Vagina (tissue), 2 donors: Measurements from ENCODE around the gene ITIH5. TPM values are rescaled to one million over a fixed set of nuclear protein-coding genes. Genes with fewer than 3 reads are reported as not detected.

ENCODE experiments used
- DNase-seq, 2 donors: peaks; one replicate each; pipeline ENCODE4 v3.0.0-alpha.2; 2017; ENCODE audit errors: extremely low spot score in 2 of 2
- H3K27ac ChIP-seq: fragments of 200-600 bp; sonication (generic); one replicate; pipeline ENCODE4 v1.5.1; 2019
- H3K27me3 ChIP-seq: fragments of 200-600 bp; sonication (generic); one replicate; pipeline ENCODE4 v1.5.1; 2019
- H3K36me3 ChIP-seq, 2 donors: fragments of 200-600 bp; sonication (generic); one replicate each; pipeline ENCODE4 v1.5.1; 2017 to 2019
- H3K4me1 ChIP-seq: fragments of 200-600 bp; sonication (generic); one replicate; pipeline ENCODE4 v1.5.1; 2019
- H3K4me3 ChIP-seq, 2 donors: fragments of 200-600 bp; sonication (generic); 1 replicate in 1 of 2; 2 replicates in 1 of 2; pipeline ENCODE4 v1.5.1; 2016 to 2019
- H3K9me3 ChIP-seq: fragments of 200-600 bp; sonication (generic); one replicate; pipeline ENCODE4 v1.5.1; 2019
- CTCF ChIP-seq, 3 experiments: fragments of 450-650 bp in 2 of 3; fragments of 200-600 bp in 1 of 3; sonication (generic) in 1 of 3; IDR thresholded peaks; one replicate each; pipeline ENCODE4 v1.5.1; 2017 to 2019; ENCODE audit warnings: antibody characterized with exemption in 3 of 3, mild to moderate bottlenecking in 2 of 3, moderate library complexity in 2 of 3
- POLR2A ChIP-seq, 2 donors: fragments of 450-650 bp; IDR thresholded peaks; one replicate each; pipeline ENCODE4 v1.6.1; 2017; ENCODE audit warnings: antibody characterized with exemption in 2 of 2, mild to moderate bottlenecking in 2 of 2, moderate library complexity in 2 of 2
- POLR2AphosphoS5 ChIP-seq, 2 donors: sonication (generic); formaldehyde crosslinking; IDR thresholded peaks; one replicate each; pipeline ENCODE4 v1.9.0; 2017; ENCODE audit warnings: antibody characterized with exemption in 2 of 2, mild to moderate bottlenecking in 2 of 2, low read depth in 1 of 2; ENCODE audit not compliant: insufficient read depth in 1 of 2
- intact Hi-C: fragments of 100-400 bp; cut with DNase I; formaldehyde crosslinking; loops from one replicate; pipeline ENCODE4 v1.15.1; 2023
- total RNA-seq: library from RNA; depleted of rRNA; stranded (reverse); fragments of >200 nt; gene quantifications from one replicate; pipeline ENCODE4 v1.2.3, GENCODE V29; 2016

Gene ITIH5
- total RNA-seq, 1 donor from 2014 or later = 20.4 TPM

DNA sequence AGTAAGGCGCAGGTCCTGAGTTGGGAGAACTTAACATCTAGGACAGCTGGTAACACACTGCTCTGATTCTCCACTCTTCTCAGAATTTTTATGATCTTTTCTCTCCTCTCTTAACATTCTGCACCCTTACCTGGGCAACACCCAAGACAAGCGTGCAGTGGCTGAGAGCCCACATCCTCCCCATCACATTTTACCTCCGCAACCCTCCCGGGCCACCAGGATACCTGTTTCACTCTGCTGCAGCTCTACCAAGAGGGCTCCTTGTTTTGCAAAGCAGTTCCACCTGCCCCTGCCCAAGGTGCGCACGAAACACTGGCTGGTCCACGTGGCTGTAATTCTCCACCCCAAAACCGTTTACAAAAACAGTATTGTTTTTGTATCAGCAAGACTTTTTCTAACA lies 81.5 kb downstream of the ITIH5 start:
- intact Hi-C loops = no loop called here

GRCh38 chr10:7583626-7584025 lies 83.1 kb downstream of the ITIH5 start:
- no peak for DNase-seq
- Histone ChIP-seq H3K27me3 (no peaks in the 10 kb centered on the region), H3K4me3 (no peak overlapping the region), H3K36me3 (no peaks in the 10 kb centered on the region), H3K4me1 (no peaks in the 10 kb centered on the region), H3K27ac (no peak overlapping the region), H3K9me3 (no peaks in the 10 kb centered on the region)
- TF ChIP-seq POLR2AphosphoS5 (IDR thresholded peaks at IDR 0.05; ENCODE audit: insufficient read depth in 1 of 2, low read depth in 1 of 2) = no peak
- no peak for TF ChIP-seq CTCF (IDR thresholded peaks at IDR 0.05)
- TF ChIP-seq POLR2A (IDR thresholded peaks at IDR 0.05) = no peak
- intact Hi-C loops = no loop called here

More for the DNA sequence above, 81.5 kb downstream of the ITIH5 start:
- no peaks in the 10 kb centered on the region for H3K36me3 ChIP-seq
- no peak overlapping the region for H3K27ac ChIP-seq
- H3K27me3 ChIP-seq = no peaks in the 10 kb centered on the region
- H3K4me3 ChIP-seq = no peak overlapping the region
- DNase-seq = no peak
- TF ChIP-seq POLR2AphosphoS5 (IDR thresholded peaks at IDR 0.05; ENCODE audit: insufficient read depth in 1 of 2, low read depth in 1 of 2) (no peak), POLR2A (IDR thresholded peaks at IDR 0.05) (no peak), CTCF (IDR thresholded peaks at IDR 0.05) (no peak)
- no peaks in the 10 kb centered on the region for H3K4me1 ChIP-seq
- no peaks in the 10 kb centered on the region for H3K9me3 ChIP-seq

GRCh38 chr10:7580520-7580919 lies 86.2 kb downstream of the ITIH5 start:
- no peak for TF ChIP-seq POLR2AphosphoS5 (IDR thresholded peaks at IDR 0.05; ENCODE audit: insufficient read depth in 1 of 2, low read depth in 1 of 2)
- TF ChIP-seq CTCF (IDR thresholded peaks at IDR 0.05) = no peak
- no peak for TF ChIP-seq POLR2A (IDR thresholded peaks at IDR 0.05)

GRCh38 chr10:7579681-7580080 lies 87.1 kb downstream of the ITIH5 start:
- no peaks in the 10 kb centered on the region for H3K4me1 ChIP-seq
- H3K27me3 ChIP-seq = no peaks in the 10 kb centered on the region
- no peaks in the 10 kb centered on the region for H3K36me3 ChIP-seq
- TF ChIP-seq POLR2AphosphoS5 (IDR thresholded peaks at IDR 0.05; ENCODE audit: insufficient read depth in 1 of 2, low read depth in 1 of 2) (no peak), CTCF (IDR thresholded peaks at IDR 0.05) (no peak), POLR2A (IDR thresholded peaks at IDR 0.05) (no peak)
- intact Hi-C loops = no loop called here
- DNase-seq = no peak
- no peak overlapping the region for H3K27ac ChIP-seq
- no peak overlapping the region for H3K4me3 ChIP-seq
- no peaks in the 10 kb centered on the region for H3K9me3 ChIP-seq

More at GRCh38 chr10:7580520-7580919, 86.2 kb downstream of the ITIH5 start:
- Histone ChIP-seq H3K27ac (no peak overlapping the region), H3K4me3 (no peak overlapping the region), H3K4me1 (no peaks in the 10 kb centered on the region), H3K27me3 (no peaks in the 10 kb centered on the region), H3K9me3 (no peaks in the 10 kb centered on the region), H3K36me3 (no peaks in the 10 kb centered on the region)
- intact Hi-C loops = no loop called here
- no peak for DNase-seq

DNA sequence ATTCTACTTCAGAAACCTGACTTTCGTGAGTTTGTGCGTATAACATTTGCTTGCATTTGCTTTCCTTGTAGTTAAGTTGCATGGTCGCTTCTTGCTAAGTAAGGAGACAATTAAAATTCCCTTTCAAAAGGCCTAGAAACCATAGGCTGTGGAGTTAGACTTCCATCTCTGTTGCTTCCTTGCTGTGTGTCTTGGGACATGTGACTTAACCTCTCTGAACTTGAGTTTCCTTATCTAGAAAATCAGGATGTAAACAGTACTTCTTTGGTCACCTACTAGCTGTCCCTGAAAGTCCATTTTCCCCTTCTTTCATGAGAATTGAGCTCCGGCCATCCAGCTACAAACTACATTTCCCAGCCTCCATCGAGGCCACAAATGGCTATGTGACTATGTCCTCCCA lies 89.2 kb downstream of the ITIH5 start:
- Histone ChIP-seq H3K36me3 (no peaks in the 10 kb centered on the region), H3K4me1 (no peaks in the 10 kb centered on the region), H3K4me3 (no peak overlapping the region), H3K27me3 (no peaks in the 10 kb centered on the region), H3K27ac (no peak overlapping the region), H3K9me3 (no peaks in the 10 kb centered on the region)
- no peak for TF ChIP-seq POLR2A (IDR thresholded peaks at IDR 0.05)
- TF ChIP-seq POLR2AphosphoS5 (IDR thresholded peaks at IDR 0.05; ENCODE audit: insufficient read depth in 1 of 2, low read depth in 1 of 2) = no peak
- no peak for TF ChIP-seq CTCF (IDR thresholded peaks at IDR 0.05)
- DNase-seq = no peak
- intact Hi-C loops = no loop called here
